GM12891 (cell line): Measurements from ENCODE around the gene EML4.
"Not testable (repeated sequence)": the region's sequence is repeated elsewhere in the genome, so short reads cannot be mapped to it uniquely, and the experiment has no call there.

Experiments
- DNase-seq: peaks from one replicate; pipeline ENCODE4 v3.0.0; 2011; ENCODE audit warnings: low spot score; ENCODE audit not compliant: insufficient read length
- FAIRE-seq: peaks from 2 replicates; lab custom pipeline; 2011; peaks lifted over from hg19 to GRCh38; lab: Jason Lieb, UNC
- PAX5 ChIP-seq: IDR thresholded peaks from 2 replicates; pipeline ENCODE4 v1.6.1; 2011; ENCODE audit warnings: low read length, moderate library complexity, mild to moderate bottlenecking; ENCODE audit not compliant: insufficient read depth, severe bottlenecking
- POLR2A ChIP-seq: IDR thresholded peaks from 2 replicates; pipeline ENCODE4 v1.6.1; 2011; ENCODE audit warnings: low read depth, low read length, control low read depth
- POLR2AphosphoS5 ChIP-seq: IDR thresholded peaks from 2 replicates; pipeline ENCODE4 v1.6.1; 2011; ENCODE audit warnings: low read depth, low read length, control low read depth
- POU2F2 ChIP-seq: IDR thresholded peaks from 2 replicates; pipeline ENCODE4 v1.6.1; 2011; ENCODE audit warnings: low read depth, mild to moderate bottlenecking, control low read depth, low read length, moderate library complexity
- SPI1 ChIP-seq: IDR thresholded peaks from 2 replicates; pipeline ENCODE4 v1.6.1; 2011; ENCODE audit warnings: low read depth, low read length, control low read depth
- TAF1 ChIP-seq: IDR thresholded peaks from 2 replicates; pipeline ENCODE4 v1.6.1; 2011; ENCODE audit warnings: low read depth, low read length, control low read depth

Gene EML4

DNA sequence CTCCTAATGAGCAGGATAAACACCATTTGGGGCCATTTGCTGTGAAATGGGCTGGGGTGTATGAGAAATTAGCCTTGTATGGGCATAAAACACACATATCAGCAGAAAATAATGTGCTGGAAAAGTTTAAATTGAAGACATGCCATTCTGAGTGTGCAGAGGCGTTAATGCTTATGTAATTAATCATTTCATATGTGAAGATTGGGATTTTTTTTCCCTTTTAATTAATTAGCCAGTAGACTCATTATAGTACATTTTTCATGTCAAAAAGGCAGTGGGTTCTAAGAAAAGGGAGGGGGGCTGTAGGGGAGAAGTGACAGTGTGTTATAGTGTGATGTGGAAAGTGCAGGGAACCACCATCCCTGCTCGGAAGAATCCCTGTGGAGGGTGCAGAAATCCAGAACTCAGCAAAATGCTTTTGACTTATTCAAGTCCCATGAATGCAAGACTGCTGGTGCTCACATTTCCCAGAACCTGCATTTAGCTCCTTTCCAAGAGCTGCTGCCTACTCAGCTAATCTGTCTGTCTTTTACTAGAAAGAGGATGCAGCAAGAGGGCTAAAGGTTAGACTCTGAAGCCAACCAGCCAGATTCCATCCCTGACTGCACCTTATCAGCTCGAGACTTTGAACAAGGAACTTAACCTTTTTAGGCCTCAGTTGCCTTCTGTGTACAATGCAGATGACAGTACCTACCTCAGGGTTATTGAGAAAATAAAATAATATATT, 203.5 kb downstream of the EML4 start:
- no peak for TF ChIP-seq POLR2A
- no peak for TF ChIP-seq SPI1
- no peak for TF ChIP-seq PAX5
- no peak for TF ChIP-seq POU2F2
- no peak for TF ChIP-seq POLR2AphosphoS5
- no peak for TF ChIP-seq TAF1
- DNase-seq (no peak), FAIRE-seq (no peak)

DNA sequence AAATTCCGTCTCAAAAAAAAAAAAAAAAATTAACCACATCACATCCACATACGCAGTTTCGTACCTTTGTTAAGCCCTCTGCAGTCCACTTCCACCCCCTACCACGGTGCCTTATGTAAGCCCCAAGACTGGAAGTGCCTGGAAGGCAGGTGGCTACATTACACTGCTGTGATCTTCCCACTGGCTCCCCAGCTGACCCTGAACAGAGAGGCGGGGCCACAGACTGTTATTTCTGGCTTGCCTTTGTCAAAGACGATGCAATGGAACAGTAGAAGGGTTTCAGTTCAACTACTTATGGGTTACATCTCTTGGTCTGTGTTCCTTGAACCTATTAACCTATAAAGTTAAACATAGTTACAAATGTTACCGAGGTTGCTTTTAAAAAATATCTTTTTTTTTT, 207.6 kb downstream of the EML4 start:
- FAIRE-seq (no peak), DNase-seq (no peak)
- no peak for TF ChIP-seq TAF1

DNA sequence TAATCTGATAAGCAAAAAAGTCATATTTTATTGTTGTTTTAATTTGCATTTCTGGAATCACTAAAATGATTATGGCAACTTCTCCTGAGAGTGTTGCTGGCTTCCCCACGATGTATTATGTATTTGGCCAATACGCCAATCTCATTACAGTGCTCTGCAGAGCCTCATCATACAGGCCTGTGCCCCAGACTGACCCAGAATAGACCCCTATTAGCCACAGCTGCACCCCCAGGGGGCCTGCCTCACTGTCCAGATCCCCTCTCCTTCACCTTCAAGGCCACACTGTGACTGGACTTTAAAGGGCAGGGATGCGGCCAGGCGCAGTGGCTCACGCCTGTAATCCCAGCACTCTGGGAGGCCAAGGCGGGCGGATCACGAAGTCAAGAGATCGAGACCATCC, 209.3 kb downstream of the EML4 start:
- TF ChIP-seq TAF1 (no peak), POLR2AphosphoS5 (no peak)
- DNase-seq (no peak), FAIRE-seq (no peak)

DNA sequence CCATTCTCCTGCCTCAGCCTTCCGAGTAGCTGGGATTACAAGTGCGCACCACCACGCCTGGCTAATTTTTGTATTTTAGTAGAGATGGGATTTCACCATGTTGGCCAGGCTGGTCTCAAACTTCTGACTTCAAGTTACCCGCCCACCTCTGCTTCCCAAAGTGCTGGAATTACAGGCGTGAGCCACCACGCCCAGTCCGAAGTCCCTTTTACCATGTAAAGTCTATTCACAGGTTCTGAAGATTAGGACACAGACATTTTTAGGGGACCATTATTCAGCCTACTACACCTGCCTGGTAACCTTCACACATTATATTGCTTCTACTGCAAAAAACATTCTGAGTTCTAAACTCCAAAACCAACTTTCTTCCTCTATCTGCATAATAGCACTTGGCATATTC, 210.9 kb downstream of the EML4 start:
- DNase-seq, FAIRE-seq: not testable (repeated sequence)

DNA sequence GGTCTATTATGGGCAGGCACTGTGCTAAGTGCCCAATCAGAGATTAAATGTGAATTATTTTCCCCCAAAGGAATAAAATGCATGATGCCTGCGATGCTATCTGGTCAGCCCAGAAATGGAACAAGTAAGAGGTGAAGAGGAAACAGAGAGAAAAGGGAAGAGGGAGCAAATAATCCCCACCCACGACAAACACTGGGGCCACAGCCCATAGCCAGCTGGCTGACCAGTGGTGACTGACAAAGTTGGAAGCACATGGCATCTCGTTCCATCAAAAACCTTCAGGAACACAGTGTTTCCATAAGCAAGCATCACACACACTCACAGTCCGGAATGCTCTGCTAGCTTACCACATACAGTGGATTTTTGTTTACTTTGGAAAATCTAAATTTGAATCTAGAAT, 213.0 kb downstream of the EML4 start:
- TF ChIP-seq POU2F2, result no peak
- TF ChIP-seq POLR2A, result no peak
- no peak for TF ChIP-seq SPI1
- no peak for FAIRE-seq

More for the DNA sequence above, 213.0 kb downstream of the EML4 start:
- DNase-seq, result no peak
